Effector CD8-positive, alpha-beta T cell (primary cell): ENCODE data around the gene IL4R.

Experiments
- DNase-seq: peaks from one replicate; lab custom pipeline; 2025; lab: John Stamatoyannopoulos, UW

Gene IL4R

GRCh38 chr16:27359051-27359450 is 45.3 kb downstream of the IL4R start:
- DNase-seq, result no peak

GRCh38 chr16:27359615-27360014 is 45.8 kb downstream of the IL4R start:
- DNase-seq, result no peak

- no peak for DNase-seq
These were observed 48.2 kb downstream of the IL4R start for GRCh38 chr16:27361987-27362386.

- no peak for DNase-seq
These were observed 48.9 kb downstream of the IL4R start for GRCh38 chr16:27362570-27363245.

- no peak for DNase-seq
These were observed 49.5 kb downstream of the IL4R start for GRCh38 chr16:27363246-27363632.

- DNase-seq, result no peak
These were observed 50.0 kb downstream of the IL4R start for GRCh38 chr16:27363797-27364196.

- DNase-seq, result no peak
These were observed 50.8 kb downstream of the IL4R start for GRCh38 chr16:27364493-27365141.

- DNase-seq, result no peak
These were observed 51.6 kb downstream of the IL4R start for GRCh38 chr16:27365142-27366089.

- DNase-seq, result no peak
These were observed 53.1 kb downstream of the IL4R start for GRCh38 chr16:27366687-27367460.

- DNase-seq, result peak; percentile 83
These were observed 53.9 kb downstream of the IL4R start for GRCh38 chr16:27367461-27368357.

GRCh38 chr16:27368358-27368722 is 54.6 kb downstream of the IL4R start:
- no peak for DNase-seq

- DNase-seq, result no peak
These were observed 56.0 kb downstream of the IL4R start for GRCh38 chr16:27369806-27370205.

GRCh38 chr16:27370318-27370717 is 56.5 kb downstream of the IL4R start:
- no peak for DNase-seq

- no peak for DNase-seq
These were observed 59.5 kb downstream of the IL4R start for GRCh38 chr16:27373312-27373711.

- no peak for DNase-seq
These were observed 60.5 kb downstream of the IL4R start for GRCh38 chr16:27374221-27374803.

- peak; percentile 24 for DNase-seq
These were observed 61.1 kb downstream of the IL4R start for GRCh38 chr16:27374804-27375425.

- DNase-seq, result no peak
These were observed 64.1 kb downstream of the IL4R start for GRCh38 chr16:27377666-27378485.

- DNase-seq, result no peak
These were observed 65.2 kb downstream of the IL4R start for GRCh38 chr16:27378871-27379481.

- no peak for DNase-seq
These were observed 66.1 kb downstream of the IL4R start for GRCh38 chr16:27379919-27380318.
